Stimulated activated naive CD4-positive, alpha-beta T cell (primary cell): Measurements from ENCODE around the gene CISD1.

Experiments used
- DNase-seq, 6 experiments: peaks; one replicate each; lab custom pipeline; 2025; lab: John Stamatoyannopoulos, UW

CISD1 gene

DNA sequence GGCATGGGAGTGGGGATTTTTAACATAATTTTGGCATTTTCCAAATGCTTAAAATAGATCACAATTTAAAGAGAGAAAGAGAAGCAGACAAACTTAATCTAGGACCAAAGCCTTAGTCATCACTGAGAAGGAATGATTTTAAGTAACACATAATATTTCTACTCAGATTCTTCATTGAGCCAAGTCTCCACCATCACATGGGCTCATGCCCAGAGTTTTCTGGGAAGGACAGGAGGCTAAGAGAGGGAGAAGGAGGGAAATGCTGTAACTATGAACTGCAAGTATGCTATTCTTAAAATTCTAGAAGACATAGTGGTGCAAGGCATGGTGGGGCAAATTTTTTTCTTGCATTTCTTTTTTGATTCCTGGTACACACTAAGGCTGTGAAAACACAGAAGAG, 42.1 kb downstream of the CISD1 start:
- no peak for DNase-seq

- DNase-seq = no peak
These were observed 47.9 kb downstream of the CISD1 start for GRCh38 chr10:58316874-58317273.

GRCh38 chr10:58318346-58318745, 49.4 kb downstream of the CISD1 start:
- DNase-seq = no peak

DNA sequence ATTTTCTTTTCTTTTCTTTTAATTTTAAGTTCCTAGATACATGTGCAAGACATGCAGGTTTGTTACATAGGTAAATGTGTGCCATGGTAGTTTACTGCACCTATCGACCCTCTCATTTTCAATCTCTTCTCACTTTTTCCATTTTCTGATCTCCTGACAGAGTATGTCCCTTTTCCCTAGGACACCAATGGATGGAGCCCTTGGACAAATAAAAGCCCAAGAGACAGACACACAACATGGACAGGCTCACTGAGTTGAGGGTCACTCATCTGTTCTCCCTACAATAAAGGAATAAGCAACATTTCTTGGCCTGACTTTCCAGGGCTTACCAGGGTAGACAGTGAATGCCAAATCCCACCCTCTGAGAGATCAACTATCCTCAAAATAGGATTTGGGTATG, 50.6 kb downstream of the CISD1 start:
- DNase-seq = no peak

DNA sequence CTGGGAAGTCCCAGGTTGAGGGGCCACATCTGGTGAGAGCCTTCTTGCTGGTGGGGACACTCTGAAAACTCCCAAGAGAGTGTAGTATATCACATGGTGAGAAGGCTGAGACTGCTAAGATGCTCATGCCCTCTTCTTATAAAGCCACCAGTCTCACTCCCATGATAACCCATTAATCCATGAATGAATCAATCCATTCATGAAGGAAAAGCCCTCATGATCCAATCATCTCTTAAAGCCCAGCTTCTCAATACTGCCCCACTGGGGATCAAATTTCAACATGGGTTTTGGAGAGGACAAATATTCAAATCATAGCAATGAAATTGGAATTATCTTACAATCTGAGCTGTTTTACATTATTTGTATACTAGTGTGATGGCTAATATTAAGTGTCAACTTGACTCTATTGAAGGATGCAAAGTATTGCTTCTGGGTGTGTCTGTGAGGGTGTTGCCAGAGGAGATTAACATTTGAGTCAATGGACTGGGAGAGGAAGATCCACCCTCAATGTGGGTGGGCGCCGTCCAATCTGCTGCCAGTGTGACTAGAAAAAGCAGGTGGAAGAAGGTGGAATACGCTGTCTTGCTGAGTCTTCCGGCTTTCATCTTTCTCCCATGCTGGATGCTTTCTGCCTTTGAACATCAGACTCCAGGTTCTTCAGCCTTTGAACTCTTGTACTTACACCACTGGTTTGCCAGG, 51.5 kb downstream of the CISD1 start:
- no peak for DNase-seq

DNA sequence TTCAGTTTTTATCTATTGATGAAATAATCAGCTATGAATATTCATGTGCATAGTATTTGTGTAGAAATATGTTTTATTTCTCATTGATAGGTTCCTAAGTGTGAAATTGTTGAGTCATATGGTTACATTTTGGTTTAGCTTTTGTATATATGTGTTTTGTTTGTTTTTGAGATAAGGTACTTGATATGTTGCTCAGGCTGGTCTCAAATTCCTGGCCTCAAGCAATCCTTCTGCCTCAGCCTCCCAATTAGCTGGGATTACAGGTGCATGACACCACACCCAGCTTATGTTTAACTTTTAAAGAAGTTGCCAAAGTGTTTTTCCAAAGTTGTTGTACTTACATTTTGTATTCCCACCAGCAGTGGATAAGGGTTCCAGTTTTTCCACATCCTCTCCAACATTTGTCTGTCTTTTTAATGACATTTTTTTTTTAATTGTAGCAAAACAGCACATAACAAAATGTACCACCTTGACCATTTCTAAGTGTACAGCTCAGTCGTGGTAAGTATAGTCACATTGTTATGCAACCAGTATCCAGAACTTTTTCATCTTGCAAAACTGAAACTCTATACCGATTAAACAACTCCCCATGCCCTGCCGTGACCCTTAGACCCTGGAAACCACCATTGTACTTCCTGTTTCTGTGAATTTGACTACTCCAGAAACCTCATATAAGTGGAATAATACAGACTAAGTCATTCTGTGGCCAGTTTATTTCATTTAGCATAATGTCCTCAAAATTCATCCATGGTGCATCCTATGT, 53.3 kb downstream of the CISD1 start:
- DNase-seq = no peak

DNA sequence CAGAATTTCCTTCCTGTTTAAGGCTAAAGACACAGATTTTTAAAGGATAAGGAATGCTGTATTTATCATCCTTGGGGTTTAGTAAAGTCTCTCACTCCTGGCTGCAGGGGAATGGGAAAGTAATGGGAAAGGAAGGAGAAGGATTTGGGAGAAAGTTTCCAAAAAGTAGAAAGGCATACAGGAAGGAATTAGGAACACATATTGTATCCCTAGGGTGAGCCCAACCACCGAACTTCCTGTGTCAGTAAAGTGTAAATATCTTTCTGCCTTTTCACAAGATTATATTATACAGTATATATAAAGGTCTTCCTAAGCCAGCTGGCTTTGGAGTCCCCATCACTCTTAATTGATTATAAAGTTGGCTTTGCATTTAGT, 53.9 kb downstream of the CISD1 start:
- DNase-seq = no peak

DNA sequence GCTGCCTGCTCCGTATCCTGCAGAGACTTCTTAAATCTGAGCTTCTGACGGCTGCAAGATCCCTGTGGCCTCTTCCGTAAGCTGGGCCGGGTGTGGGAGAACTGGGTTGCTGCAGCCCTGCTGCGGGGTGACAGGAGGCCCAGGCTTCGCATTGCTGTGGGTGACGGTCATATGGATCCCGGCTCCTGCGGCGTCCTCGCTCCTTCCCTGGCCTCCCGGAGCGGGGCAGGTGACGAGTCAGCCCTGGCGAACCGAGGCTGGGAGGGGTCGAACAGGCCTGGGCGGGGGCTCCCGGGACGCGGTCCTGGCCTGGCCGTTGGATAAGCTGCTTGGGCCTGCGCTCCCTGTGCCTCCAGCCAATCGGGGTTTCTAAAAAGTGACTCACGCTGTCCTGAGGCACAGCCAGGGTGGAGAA, 58.0 kb downstream of the CISD1 start:
- DNase-seq = no peak

- no peak for DNase-seq
These were observed 59.3 kb downstream of the CISD1 start for GRCh38 chr10:58328233-58328632.

GRCh38 chr10:58330431-58330830, 61.5 kb downstream of the CISD1 start:
- DNase-seq = no peak

- DNase-seq = no peak
These were observed 62.7 kb downstream of the CISD1 start for GRCh38 chr10:58331646-58332045.

- DNase-seq = peak; percentile 56 to 75 (median 66)
These were observed 65.9 kb downstream of the CISD1 start, which contains the start of gene UBE2D1 for GRCh38 chr10:58334817-58335305. TSS of gene UBE2D1 (plus strand) at chr10:58335006. CDS start at chr10:58335202, 196 bp downstream.

DNA sequence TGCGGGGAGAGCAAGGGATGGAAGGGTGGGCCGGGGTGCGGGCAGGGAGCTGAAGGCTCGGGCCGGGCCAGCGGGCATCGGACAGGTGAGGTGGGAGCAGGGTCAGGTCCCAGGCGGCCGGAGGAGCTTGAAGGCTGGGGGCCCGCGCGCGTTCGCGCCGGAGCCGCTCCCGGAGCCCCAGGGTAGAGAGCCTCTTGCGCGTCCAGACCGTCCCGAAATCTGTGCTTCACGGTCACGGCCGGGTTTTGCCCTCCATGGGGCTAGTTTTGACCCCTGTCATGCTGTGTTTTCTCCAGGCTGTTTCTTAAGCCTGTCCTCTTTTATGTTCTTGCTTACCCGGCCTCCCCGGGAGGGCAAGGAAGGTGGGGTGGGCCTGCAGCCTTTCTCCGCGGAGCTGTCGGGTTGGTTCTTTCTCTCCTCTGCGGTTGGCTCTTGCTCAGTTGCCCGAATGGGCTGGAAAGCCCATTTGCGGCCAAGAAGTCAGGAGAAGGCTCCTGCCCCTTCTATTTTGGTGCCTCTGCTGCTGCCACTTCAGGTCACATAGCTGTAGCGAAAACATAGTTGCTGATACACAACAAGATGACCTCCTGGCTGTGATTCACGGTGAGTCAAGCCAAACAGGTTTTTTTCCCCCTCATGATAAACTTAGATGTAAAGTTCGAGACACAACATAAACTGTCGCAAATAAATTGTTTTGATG, 66.5 kb downstream of the CISD1 start:
- peak in 1 of 6 experiments; percentile 44 for DNase-seq

DNA sequence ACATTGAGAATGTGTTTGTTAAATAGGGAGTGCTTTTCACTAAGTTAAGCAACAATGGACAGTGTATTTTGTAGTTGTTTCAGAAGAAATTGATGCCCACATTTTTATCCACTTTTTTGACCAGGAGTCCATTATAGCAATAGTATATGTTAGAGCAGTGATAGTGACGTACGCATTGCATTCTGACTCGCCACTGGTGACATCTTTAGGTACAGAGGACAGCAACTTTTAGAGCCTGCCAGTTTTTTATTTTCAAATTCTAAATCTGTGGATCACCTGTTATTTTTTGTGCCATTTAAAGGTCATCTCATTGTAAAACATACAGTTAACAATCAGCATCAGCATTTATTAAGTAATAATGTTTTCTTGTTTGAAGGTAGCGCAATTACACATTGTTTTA, 67.3 kb downstream of the CISD1 start:
- no peak for DNase-seq
